ENCODE measurements around the gene VPS33A.

DNA sequence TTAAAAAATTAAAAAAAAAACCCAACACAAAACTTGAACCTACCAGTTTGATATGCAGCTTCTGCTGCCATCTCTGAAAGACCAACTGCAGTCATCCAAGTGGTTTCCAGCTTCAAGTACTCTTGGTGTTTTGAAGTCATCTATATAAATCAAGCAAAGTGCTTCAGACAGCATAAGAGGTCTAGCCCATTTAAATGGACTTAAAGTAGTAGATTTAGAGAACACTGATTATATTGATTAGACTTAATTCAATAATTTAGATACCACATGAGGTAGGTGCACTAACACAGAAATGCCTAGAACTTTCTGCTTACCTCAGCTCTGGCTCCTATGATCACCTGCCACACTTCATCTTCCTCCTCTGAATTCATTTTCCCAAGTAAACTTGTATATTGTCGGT, 49.8 kb downstream of the VPS33A start:
- TF ChIP-seq GATA2 (IDR thresholded peaks at IDR 0.05; ENCODE audit: insufficient read depth, insufficient read length, low read depth, low read length) (no peak), POLR2AphosphoS5 (IDR thresholded peaks at IDR 0.05; ENCODE audit: insufficient read depth, low read depth, low read length) (no peak)
- TF ChIP-seq, protein P1, sequence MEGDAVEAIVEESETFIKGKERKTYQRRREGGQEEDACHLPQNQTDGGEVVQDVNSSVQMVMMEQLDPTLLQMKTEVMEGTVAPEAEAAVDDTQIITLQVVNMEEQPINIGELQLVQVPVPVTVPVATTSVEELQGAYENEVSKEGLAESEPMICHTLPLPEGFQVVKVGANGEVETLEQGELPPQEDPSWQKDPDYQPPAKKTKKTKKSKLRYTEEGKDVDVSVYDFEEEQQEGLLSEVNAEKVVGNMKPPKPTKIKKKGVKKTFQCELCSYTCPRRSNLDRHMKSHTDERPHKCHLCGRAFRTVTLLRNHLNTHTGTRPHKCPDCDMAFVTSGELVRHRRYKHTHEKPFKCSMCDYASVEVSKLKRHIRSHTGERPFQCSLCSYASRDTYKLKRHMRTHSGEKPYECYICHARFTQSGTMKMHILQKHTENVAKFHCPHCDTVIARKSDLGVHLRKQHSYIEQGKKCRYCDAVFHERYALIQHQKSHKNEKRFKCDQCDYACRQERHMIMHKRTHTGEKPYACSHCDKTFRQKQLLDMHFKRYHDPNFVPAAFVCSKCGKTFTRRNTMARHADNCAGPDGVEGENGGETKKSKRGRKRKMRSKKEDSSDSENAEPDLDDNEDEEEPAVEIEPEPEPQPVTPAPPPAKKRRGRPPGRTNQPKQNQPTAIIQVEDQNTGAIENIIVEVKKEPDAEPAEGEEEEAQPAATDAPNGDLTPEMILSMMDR (IDR thresholded peaks at IDR 0.05; ENCODE audit: extremely low read depth in 1 of 2, insufficient read depth in 1 of 2, low read depth in 1 of 2, low read length in 2 of 2), result no peak
- TF ChIP-seq, protein P2, sequence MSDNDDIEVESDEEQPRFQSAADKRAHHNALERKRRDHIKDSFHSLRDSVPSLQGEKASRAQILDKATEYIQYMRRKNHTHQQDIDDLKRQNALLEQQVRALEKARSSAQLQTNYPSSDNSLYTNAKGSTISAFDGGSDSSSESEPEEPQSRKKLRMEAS (IDR thresholded peaks at IDR 0.05; ENCODE audit: insufficient read depth, insufficient read length), result no peak
